Calu3 (cell line): ENCODE results near the gene PINLYP. TPM values are rescaled to one million over a fixed set of nuclear protein-coding genes. Genes with fewer than 3 reads are reported as not detected.

Experiments
- BruUV-seq: library from RNA; stranded (reverse); fragments of 400-500 nt; replicated peaks from 2 replicates; lab custom pipeline; 2021; lab: Mats Ljungman, UMichigan
- CTCF ChIA-PET: fragments of 300-600 bp; sonication (Branson Sonifier 250); formaldehyde crosslinking; loops from one replicate; lab custom pipeline; 2022; ENCODE audit warnings: antibody characterized with exemption; lab: Charles Lee
- DNase-seq: peaks from one replicate; pipeline ENCODE4 v3.0.0; 2022
- H3K27ac Mint-ChIP-seq: one replicate; pipeline ENCODE4 v1.8.0; 2022; ENCODE audit warnings: mixed read lengths; ENCODE audit not compliant: unreplicated experiment
- H3K27me3 Mint-ChIP-seq: one replicate; pipeline ENCODE4 v1.8.0; 2022; ENCODE audit warnings: mixed read lengths; ENCODE audit not compliant: unreplicated experiment
- H3K36me3 Mint-ChIP-seq: one replicate; pipeline ENCODE4 v1.8.0; 2022; ENCODE audit warnings: mild to moderate bottlenecking, moderate library complexity, mixed read lengths; ENCODE audit not compliant: insufficient read depth, unreplicated experiment
- H3K4me1 Mint-ChIP-seq: one replicate; pipeline ENCODE4 v1.8.0; 2022; ENCODE audit warnings: mild to moderate bottlenecking, low read depth, mixed read lengths; ENCODE audit not compliant: unreplicated experiment
- H3K4me3 Mint-ChIP-seq: one replicate; pipeline ENCODE4 v1.8.0; 2022; ENCODE audit warnings: mild to moderate bottlenecking, low read depth, moderate library complexity, mixed read lengths; ENCODE audit not compliant: unreplicated experiment
- H3K9me3 Mint-ChIP-seq: one replicate; pipeline ENCODE4 v1.8.0; 2022; ENCODE audit warnings: low read depth, mixed read lengths; ENCODE audit not compliant: unreplicated experiment
- intact Hi-C: fragments of 100-400 bp; cut with micrococcal nuclease; formaldehyde crosslinking; loops from one replicate; pipeline ENCODE4 v1.10.0; 2022; ENCODE audit not compliant: unreplicated experiment
- total RNA-seq: library from RNA; stranded (reverse); gene quantifications from 2 replicates; pipeline ENCODE4 v1.2.3, GENCODE V29; 2022
- TF ChIP-seq, protein P1 (sequence below): fragments of 200-600 bp; IDR thresholded peaks from one replicate; pipeline ENCODE4 v1.8.0; 2022; ENCODE audit warnings: antibody characterized with exemption; ENCODE audit not compliant: unreplicated experiment

Gene PINLYP
- total RNA-seq, 1 experiment from 2014 or later, result 0.17 TPM

DNA sequence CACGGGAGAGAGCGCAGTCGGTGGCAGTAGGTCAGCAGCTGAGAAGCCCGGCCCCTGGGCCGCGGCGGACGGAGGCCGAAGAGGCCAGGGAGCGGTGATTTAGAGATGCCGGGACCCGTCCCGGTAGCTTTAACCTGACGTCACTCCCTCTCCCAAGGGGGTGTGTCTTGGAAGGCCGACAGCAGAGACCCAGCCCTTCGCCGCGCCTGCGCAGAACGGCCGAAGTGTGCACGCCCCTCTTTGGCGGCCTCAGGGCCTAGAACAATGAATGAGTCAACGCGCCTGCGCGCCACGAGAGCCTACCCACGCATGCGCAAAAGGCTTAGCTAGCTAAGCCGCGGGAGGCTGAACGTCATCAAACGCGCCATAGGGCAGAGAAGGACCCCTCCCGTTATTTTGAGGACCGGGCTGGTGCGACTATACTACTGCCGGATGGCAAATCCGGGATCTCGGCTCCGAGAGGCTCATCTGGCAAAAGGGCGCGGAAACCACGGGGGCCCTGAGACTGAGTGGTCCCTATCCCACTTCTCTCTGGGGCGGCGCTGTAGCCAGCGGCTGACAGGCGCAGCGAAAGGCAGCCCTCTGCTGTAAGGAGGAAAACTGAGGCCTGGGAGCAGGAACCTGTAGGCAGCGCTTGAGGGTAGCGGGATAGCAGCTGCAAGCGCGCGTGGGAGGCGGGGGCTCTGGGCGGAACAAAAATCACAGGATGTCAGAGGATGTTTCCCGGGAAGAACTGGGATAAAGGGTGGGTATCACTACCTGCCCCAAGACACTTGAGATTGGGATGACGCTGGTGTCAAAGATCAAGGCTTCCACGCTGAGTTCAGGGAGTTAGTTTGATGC, 20.6 kb downstream of the PINLYP start, which contains the start of the genes IRGQ and ZNF576:
Gene IRGQ, minus strand, starts transcription at position 136 of the 843 bp plus-strand sequence. CDS start 796 bp downstream, outside the sequence.
Gene ZNF576, plus strand, starts transcription at position 597 of the 843 bp plus-strand sequence. CDS start 514 bp downstream, outside the sequence.
- TF ChIP-seq, protein P1, sequence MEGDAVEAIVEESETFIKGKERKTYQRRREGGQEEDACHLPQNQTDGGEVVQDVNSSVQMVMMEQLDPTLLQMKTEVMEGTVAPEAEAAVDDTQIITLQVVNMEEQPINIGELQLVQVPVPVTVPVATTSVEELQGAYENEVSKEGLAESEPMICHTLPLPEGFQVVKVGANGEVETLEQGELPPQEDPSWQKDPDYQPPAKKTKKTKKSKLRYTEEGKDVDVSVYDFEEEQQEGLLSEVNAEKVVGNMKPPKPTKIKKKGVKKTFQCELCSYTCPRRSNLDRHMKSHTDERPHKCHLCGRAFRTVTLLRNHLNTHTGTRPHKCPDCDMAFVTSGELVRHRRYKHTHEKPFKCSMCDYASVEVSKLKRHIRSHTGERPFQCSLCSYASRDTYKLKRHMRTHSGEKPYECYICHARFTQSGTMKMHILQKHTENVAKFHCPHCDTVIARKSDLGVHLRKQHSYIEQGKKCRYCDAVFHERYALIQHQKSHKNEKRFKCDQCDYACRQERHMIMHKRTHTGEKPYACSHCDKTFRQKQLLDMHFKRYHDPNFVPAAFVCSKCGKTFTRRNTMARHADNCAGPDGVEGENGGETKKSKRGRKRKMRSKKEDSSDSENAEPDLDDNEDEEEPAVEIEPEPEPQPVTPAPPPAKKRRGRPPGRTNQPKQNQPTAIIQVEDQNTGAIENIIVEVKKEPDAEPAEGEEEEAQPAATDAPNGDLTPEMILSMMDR, result no peak
- peak within 1 kb of the TSS; percentile 99 for H3K4me3 Mint-ChIP-seq
- H3K9me3 Mint-ChIP-seq, result no peaks in the 10 kb centered on the region
- peaks cover 59% of the 10 kb centered on the region for H3K36me3 Mint-ChIP-seq
- peaks cover 31% of the 10 kb centered on the region for H3K4me1 Mint-ChIP-seq
- CTCF ChIA-PET, result interaction anchor here (0.8 to 1.6 kb wide), 14 partner anchors 9 to 213 kb away, joined by 3 to 10 read pairs (median 4); partner anchors contain the start of genes PINLYP, PLAUR and XRCC1
- no peaks in the 10 kb centered on the region for H3K27me3 Mint-ChIP-seq
- peak; percentile 100 for DNase-seq
- no TSS peak for BruUV-seq
- H3K27ac Mint-ChIP-seq, result peak within 1 kb of the TSS; percentile 98
- intact Hi-C loops, result no loop called here

DNA sequence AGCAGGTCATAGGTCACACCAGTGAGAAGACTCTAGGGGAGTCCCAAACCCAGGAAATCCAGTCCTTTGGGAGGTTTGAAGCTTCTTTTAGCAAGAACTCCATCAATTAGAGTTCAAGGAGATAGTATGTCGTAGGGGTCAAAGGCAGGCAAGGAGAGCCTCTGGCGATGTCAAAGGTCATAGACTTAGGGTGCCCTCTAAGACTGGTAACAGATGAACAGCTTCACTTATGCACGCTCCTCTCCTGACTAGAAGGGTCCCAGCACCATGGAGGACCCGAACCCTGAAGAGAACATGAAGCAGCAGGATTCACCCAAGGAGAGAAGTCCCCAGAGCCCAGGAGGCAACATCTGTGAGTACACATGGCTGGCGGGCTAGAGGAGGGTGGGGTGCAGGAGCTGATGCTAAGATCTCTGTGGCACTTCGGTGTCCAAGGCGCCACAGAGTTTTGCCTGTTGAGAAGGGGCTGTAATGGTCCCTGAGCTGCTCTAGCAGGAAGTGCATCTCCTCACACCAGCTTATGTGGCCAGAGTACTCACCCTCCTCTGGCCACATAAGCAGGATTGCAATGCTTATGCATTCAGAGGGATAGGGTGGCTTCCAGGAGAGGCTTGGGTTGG, 21.4 kb downstream of the PINLYP start:
- Mint-ChIP-seq H3K4me3 (peak overlapping the region; percentile 99), H3K36me3 (peaks cover 58% of the 10 kb centered on the region), H3K4me1 (peaks cover 31% of the 10 kb centered on the region), H3K9me3 (no peaks in the 10 kb centered on the region), H3K27me3 (no peaks in the 10 kb centered on the region), H3K27ac (peak overlapping the region; percentile 98)
- no TSS peak for BruUV-seq
- no peak for DNase-seq
- TF ChIP-seq, protein P1, result no peak
- CTCF ChIA-PET, result interaction anchor here (0.5 to 1.5 kb wide), 5 partner anchors 65 to 1020 kb away, joined by 3 to 8 read pairs (median 3); no protein-coding TSS in a partner anchor
- intact Hi-C loops, result no loop called here

DNA sequence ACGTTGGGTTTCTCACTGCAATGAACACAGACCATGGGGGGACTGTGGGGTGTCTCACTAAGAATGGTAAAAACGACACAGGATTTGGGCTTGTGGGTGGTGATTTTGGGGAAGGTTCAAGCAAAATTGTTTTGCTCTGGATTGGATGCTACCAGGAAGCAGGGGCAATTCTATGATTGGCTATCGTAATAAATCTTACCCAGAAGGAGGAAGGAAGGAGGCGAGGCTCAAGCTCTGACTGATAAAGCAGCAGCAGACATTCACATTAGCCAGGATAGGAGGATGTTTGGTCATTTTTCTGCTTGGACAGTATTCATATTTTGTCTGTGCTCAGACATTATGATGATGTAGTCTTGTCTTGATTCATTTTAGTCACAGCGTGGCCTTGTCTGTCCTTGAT, 22.3 kb downstream of the PINLYP start:
- H3K36me3 Mint-ChIP-seq, result peaks cover 60% of the 10 kb centered on the region
- no peak overlapping the region for H3K27ac Mint-ChIP-seq
- H3K27me3 Mint-ChIP-seq, result no peaks in the 10 kb centered on the region
- no peaks in the 10 kb centered on the region for H3K9me3 Mint-ChIP-seq
- H3K4me3 Mint-ChIP-seq, result peak overlapping the region; percentile 99
- no peak for DNase-seq
- no TSS peak for BruUV-seq
- CTCF ChIA-PET, result no interaction called here
- TF ChIP-seq, protein P1, result no peak
- intact Hi-C loops, result no loop called here
- H3K4me1 Mint-ChIP-seq, result peaks cover 31% of the 10 kb centered on the region

DNA sequence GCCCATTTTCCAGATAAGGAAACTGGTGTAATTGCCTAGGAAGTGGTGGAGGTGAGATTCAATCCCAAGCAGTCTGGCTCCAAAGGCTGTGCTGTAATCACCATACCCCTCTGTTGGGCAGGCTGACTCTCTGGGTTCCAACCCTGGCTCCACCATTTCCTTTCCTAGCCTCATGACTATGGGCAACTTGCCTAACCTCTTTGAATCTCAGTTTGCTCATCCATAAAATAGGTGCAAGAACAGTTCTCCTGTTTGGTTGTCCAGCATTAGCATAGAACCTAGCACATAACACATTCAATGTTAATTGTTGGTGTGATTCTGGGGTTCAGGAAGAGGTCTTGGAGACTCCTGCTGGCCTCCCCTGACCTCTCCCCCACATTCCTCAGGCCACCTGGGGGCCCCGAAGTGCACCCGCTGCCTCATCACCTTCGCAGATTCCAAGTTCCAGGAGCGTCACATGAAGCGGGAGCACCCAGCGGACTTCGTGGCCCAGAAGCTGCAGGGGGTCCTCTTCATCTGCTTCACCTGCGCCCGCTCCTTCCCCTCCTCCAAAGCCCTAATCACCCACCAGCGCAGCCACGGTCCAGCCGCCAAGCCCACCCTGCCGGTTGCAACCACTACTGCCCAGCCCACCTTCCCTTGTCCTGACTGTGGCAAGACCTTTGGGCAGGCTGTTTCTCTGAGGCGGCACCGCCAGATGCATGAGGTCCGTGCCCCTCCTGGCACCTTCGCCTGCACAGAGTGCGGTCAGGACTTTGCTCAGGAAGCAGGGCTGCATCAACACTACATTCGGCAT, 23.0 kb downstream of the PINLYP start:
- no peaks in the 10 kb centered on the region for H3K27me3 Mint-ChIP-seq
- no TSS peak for BruUV-seq
- H3K4me1 Mint-ChIP-seq, result peaks cover 28% of the 10 kb centered on the region
- peaks cover 53% of the 10 kb centered on the region for H3K36me3 Mint-ChIP-seq
- H3K27ac Mint-ChIP-seq, result no peak overlapping the region
- TF ChIP-seq, protein P1, result no peak
- H3K9me3 Mint-ChIP-seq, result no peaks in the 10 kb centered on the region
- no peak overlapping the region for H3K4me3 Mint-ChIP-seq
- no peak for DNase-seq
- intact Hi-C loops, result no loop called here
- CTCF ChIA-PET, result no interaction called here
